Suppressor macrophage treated with lipopolysaccharide for 4 hours (primary cell): Measurements from ENCODE around the gene LENG1.

Experiments used
- DNase-seq: peaks from one replicate; pipeline ENCODE4 v3.0.0-alpha.2; 2020

LENG1 gene

GRCh38 chr19:54137699-54138488, 21.6 kb downstream of the LENG1 start, which contains the start of gene CNOT3:
TSS of gene CNOT3 (plus strand) at chr19:54137762. CDS start at chr19:54142979, 5,217 bp downstream.
- DNase-seq, result no peak

DNA sequence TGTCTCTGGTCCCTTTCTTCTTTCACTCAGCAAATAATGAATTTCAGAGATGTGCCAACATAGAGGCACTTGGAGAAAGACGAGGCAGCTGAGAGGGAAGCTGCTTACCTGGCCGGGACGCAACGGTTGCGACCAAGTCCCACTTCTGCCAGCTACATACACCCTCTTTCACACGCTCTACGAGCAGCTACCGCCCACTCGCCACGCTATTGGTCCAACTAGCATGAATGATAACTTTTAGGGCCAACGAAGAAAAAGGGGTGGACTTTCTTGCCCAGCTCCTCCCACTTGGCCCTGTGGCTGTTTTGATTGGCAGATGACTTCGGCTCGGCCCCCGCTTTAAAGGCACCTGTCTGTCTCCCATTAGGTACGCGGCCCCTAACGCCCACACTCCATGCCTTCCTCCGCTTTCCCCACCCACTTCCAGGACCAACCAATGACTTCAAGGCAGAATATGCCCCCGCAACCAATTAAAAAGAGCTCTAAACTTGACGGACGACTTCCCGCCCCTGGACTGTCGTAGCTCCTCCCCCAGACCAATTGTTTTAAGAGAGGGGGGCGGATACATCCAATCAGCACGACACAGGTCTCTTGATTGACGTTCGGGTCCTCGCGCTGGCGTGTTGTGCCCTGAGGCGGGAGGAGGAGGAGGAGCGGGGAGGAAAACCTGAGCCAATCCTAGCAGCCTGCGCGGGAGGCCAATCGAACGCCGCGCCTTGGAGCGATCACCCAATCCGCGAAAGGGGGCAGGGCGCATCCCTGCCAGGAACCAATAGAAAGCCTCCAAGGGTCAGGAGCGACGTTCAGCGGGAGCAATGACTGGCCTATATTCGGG, 22.4 kb downstream of the LENG1 start:
- peak; percentile 100 for DNase-seq

- DNase-seq, result no peak
Observed at GRCh38 chr19:54136086-54136863, 23.2 kb downstream of the LENG1 start.

- no peak for DNase-seq
Observed at GRCh38 chr19:54133957-54134590, 25.4 kb downstream of the LENG1 start.

DNA sequence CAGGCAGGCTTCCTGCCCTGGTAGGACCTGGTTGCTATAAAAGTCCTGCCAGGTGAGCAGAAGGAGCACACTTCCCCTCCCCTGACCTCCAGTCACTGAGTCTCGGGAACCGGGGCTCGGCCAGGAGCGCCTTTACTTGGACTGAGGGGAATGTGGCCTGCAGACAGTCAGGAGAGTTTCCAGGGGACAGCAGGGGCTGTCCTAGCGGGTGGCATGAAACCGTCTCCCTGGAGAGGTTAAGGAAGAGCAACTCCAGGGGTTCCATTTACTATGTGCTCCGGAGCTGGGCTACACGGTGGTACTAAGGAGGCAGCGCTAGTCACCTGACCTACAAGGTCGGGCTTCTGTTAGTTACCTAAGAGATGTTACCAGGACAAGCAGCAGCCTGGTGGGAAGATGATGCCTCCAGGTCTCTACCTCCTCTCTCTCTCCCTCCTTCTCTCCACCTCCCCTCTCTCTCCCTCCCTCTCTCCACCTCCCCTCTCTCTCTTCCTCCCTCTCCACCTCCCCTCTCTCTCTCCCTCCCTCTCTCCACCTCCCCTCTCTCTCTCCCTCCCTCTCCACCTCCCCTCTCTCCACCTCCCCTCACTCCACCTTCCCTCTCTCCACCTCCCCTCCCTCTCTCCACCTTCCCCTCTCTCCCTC, 26.1 kb downstream of the LENG1 start:
- no peak for DNase-seq

- DNase-seq, result no peak
Observed at GRCh38 chr19:54129617-54129996, 29.9 kb downstream of the LENG1 start.

DNA sequence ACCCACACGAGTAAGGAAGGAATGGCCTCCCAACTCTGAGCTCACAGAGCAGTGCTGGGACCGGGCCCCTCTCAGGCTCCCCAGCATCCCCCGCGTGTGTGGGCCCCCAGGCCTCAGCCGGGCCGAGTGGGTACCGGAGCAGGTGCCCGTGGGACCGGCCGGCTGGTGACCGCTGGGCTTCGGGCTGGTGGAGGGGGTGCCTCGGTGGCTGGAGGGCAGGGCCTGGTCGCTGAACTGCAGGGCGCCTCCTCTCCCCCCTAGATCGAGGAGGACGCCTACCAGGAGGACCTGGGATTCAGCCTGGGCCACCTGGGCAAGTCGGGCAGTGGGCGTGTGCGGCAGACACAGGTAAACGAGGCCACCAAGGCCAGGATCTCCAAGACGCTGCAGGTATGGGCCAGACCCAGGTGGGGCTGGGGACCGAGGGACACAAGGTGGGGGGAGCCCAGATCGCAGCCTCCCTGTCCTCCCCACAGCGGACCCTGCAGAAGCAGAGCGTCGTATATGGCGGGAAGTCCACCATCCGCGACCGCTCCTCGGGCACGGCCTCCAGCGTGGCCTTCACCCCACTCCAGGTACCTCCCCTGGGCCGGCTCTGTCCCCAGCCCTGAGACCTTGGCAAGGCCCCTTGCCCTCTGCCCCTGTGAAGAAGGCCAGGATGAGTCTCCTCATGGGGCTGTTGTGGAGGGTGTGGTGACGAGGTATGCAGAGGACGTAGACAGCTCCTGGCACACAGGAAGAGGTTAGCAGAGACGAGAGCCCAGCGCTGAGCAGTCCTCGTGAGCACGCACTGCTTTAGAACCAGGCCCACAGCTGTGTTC, 30.5 kb downstream of the LENG1 start:
- DNase-seq, result no peak

DNA sequence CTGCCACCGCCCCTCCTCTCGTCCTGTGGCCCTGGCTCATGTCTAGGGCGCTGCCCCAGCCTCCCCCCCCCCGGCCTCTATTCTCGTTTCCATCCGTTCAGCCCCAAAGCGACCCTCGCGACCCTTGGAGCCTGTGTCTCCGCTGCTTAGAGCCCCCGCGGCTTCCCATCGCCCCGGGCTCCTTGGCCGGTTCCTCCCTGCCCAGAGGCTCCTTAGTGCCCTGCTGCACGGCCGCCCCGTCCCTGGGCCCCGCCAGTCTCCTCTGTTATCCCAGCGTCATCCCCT, 31.1 kb downstream of the LENG1 start:
- no peak for DNase-seq

DNA sequence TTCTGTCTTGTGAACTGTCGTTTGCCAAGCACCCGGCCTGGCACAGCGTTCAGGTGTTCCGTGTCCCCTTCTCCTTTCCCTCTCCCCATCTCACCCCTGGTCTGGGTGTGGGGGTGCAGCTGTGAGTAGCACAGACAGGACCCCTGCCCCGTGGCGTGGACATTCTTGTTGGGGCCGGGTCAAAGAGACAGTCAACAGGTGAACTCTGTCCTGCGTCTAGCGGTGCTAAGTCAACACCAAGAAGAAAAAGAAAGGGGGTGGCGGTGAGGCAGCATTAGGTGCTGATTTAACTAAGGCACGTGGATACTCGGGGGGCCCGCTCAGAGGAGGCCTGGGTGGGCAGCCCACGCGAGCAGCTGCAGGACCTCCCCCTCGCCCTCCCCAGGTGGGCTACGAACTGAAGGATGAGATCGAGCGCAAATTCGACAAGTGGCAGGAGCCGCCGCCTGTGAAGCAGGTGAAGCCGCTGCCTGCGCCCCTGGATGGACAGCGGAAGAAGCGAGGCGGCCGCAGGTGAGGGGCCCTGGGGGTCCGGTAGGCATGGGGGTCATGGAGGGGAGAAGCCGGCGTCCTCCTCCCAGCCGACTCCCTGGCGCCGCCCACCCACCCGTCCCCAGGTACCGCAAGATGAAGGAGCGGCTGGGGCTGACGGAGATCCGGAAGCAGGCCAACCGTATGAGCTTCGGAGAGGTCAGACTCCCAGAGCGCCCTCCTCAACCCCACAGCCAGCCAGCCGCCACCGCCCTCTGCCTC, 31.7 kb downstream of the LENG1 start:
- DNase-seq, result no peak

GRCh38 chr19:54125713-54126112, 33.8 kb downstream of the LENG1 start:
- no peak for DNase-seq

DNA sequence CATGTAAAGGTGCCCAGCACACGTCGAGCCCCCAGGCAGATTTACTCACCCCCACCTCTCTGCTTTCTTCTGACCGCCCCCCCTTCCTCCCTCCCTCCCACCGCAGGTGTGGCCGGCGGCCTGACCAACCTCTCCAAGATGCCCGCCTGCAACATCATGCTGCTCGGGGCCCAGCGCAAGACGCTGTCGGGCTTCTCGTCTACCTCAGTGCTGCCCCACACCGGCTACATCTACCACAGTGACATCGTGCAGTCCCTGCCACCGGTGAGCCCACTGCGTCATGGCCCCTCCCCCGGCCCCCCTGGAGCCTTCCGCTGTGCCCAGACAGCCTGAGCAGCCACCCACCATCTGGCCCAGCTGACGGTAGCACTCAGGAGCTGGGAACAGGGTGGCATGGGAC, 35.1 kb downstream of the LENG1 start:
- no peak for DNase-seq

- DNase-seq, result no peak
Observed at GRCh38 chr19:54123682-54124081, 35.8 kb downstream of the LENG1 start.

DNA sequence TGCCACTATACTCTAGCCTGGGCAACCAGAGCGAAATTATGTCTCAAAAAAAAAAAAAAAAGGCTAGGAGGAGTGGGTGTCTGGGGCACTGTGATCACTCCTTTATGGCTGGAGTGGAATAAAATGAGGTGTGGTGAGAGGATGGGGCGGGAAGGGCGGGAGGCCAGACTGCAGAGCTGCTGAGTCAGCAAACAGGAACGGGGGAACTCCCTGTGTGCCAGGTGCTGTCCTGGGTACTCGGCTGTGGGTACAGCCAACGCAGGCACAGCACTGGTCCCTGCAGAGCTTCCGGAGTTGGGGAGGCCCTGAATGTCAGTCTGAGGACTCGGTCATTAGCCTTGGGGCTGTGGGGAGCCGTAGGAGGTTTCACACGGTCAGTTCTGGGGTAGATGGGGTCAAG, 38.3 kb downstream of the LENG1 start:
- no peak for DNase-seq

DNA sequence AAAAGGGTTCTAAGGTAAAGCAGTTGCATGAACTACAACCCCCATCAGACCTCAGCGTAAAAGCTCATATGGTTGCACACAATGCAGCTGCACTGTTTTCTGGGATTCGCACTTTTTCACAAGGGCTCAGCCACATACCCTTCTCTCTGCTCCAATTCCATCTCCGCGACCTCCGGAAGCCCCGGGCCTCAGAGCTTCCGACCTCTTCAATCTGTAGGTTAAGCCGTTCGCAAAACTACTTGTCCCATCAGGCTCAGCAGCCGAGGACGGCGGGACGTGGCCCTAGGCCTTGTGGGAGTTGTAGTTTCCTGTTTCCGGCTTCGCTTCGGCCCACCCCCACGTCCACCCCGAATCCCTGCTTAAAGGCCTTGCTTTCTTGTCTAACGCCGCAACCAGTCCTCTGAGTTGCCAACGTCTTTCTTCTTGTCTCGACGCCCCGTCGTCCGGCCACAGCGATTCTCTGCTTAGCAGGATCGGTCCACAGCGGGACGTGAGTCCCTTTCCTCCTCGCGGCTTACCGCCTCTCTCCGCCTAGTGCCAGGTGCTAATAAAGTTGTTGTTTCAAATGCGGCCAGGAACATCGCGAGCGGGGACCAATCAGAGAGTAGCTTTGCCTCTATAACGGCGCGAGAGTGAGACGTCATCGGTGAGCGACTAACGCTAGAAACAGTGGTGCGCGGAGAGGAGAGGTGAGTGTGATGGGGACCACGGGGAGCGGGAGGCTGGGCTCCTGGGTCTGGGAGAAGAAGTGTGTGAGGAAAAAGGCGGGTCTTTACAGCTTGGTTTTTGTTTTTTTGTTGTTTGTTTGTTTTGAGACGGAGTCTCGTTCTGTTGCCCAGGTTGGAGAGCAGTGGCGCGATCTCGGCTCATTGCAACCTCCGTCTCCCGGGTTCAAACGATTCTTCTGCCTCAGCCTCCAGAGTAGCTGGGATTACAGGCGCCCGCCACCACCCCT, 44.1 kb downstream of the LENG1 start, which contains the start of the genes PRPF31 and TFPT:
Gene PRPF31 (plus strand): TSS at position 646 of the 955 bp plus-strand sequence. CDS start 2,525 bp downstream, outside the sequence.
Gene TFPT (minus strand): TSS at position 549 of the 955 bp plus-strand sequence. CDS start 388 bp downstream, at position 161.
- DNase-seq, result peak; percentile 99

GRCh38 chr19:54114340-54115108, 45.0 kb downstream of the LENG1 start:
- peak; percentile 70 for DNase-seq

- DNase-seq, result no peak
Observed at GRCh38 chr19:54109651-54110050, 49.9 kb downstream of the LENG1 start.

DNA sequence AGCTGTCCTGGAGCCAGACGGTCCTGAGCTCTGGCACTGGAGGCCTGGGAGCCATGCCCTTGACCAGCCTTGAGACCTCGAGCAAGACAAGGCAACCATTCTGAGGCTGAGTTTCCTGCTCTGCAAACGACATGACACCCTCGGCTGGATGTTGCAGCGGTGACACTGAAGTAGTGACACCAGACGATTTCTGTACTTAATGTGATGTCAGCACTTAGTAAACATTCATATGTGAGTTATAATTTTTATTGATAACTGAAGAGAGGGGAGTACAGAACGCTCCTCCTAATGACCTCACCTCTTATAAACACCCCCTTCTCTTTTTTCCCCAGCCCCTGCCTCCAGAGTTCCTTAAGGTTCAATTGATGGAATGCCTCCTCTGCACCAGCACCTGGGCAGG, 51.0 kb downstream of the LENG1 start:
- DNase-seq, result no peak

DNA sequence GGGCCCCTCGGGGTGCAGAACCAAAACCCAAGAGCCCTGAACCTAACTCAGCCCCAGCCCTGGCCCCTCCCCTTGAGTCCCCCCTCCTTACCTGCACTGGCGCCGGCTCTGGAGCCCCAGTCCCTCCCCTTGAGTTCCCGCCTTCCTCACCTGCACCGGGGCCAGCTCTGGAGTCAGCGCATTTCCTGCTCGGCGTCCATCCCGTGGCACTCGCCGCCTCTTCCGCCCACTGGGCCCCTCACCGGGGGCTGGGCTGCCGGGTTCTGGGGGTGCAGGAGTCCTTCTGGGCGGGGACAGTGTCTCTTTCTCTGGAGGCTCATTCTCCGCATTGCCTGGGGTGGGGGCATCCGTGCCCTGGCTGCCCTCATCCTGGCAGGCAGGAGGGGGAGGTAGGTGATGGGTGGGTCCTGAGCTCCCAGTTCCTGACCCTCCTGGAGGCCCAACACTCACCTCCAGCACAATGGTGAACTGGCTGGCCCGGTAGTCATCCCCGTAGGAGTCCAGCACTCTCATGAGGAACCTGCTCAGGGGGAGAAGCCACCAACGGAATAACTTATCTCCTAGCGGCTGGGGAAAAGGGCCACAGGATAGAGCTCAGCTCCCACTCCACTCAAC, 51.5 kb downstream of the LENG1 start:
- no peak for DNase-seq
